GM10266 (cell line): Measurements from ENCODE around the gene ACTR3.

Experiments used
- DNase-seq: peaks from one replicate; pipeline ENCODE4 v3.0.0; 2012; ENCODE audit errors: extremely low spot score
- TF ChIP-seq, protein P1 (sequence below): IDR thresholded peaks from 2 replicates; pipeline ENCODE4 v1.5.1; 2012; ENCODE audit warnings: mild to moderate bottlenecking, low read depth; ENCODE audit not compliant: control insufficient read depth, insufficient read depth; ENCODE audit errors: missing control alignments

ACTR3 gene

DNA sequence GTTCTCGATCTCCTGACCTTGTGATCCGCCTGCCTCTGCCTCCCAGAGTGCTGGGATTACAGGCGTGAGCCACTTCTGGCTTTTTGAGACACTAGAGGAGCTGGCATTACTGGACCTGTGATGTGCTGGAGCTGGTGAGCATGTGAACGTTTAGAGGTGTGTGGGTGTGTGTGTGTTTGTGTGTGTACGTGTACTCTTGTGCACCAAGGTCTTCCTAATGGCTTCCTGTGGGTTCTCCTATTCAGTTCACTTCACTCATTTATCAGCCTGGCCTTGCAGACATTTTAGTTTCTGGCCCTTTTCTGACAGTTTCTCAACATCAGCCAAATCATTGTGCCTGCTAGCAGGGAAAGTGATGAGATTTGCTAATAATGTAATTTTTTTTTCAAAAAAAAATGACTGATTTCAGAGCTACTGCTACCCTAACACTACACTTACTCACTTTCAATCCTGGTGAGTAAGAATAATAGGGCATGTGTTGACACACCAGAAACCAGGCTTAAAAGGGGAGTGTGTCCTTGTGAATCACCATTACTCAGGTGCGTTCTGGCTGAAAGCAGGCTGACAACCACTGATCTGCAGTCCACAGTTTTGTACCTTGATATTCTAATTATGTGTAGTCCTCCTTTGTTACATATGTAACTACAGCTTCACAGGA is 41.0 kb upstream of the ACTR3 start:
- TF ChIP-seq, protein P1, sequence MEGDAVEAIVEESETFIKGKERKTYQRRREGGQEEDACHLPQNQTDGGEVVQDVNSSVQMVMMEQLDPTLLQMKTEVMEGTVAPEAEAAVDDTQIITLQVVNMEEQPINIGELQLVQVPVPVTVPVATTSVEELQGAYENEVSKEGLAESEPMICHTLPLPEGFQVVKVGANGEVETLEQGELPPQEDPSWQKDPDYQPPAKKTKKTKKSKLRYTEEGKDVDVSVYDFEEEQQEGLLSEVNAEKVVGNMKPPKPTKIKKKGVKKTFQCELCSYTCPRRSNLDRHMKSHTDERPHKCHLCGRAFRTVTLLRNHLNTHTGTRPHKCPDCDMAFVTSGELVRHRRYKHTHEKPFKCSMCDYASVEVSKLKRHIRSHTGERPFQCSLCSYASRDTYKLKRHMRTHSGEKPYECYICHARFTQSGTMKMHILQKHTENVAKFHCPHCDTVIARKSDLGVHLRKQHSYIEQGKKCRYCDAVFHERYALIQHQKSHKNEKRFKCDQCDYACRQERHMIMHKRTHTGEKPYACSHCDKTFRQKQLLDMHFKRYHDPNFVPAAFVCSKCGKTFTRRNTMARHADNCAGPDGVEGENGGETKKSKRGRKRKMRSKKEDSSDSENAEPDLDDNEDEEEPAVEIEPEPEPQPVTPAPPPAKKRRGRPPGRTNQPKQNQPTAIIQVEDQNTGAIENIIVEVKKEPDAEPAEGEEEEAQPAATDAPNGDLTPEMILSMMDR = no peak
- no peak for DNase-seq

DNA sequence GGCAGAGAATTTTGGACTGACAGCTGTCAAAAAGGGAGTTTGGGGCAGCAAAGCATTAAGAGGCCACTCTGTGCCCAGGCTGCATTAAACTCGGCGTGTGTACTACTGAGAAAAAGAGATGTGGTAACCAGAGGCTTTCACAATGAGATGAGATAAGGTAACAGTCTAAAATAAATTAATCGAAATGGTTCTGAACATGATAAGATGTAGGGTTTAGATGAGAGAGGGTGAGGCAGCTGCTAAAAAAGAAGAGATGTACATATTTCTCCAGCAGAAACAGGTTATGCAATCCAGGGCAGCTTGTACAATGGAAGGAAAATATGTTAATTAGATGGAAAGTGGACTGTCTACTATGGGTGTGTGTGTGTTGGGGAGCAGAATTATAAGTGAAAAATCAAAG is 39.2 kb upstream of the ACTR3 start:
- DNase-seq = no peak
- TF ChIP-seq, protein P1 = no peak

GRCh38 chr2:113851640-113852039 is 38.2 kb upstream of the ACTR3 start:
- no peak for DNase-seq
- TF ChIP-seq, protein P1 = no peak

DNA sequence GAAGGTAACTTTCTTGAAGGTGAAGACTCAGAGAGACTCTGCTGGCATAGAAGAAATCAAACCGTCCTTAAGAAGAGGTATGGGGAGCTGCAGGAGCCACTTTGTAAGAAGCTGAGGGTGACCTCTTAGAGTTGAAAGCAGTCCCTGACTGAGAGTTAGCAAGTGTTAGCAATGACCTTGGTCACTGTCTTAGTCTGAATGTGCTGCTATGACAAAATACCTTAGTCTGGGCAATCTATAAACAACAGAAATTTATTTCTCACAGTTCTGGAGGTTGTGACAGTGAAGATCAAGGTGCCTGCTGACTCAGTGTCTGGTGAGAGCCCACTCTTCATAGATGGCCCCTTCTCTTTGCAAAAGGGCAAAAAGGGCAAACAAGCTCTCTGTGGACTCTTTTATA is 35.7 kb upstream of the ACTR3 start:
- TF ChIP-seq, protein P1 = no peak
- no peak for DNase-seq

- no peak for DNase-seq
- TF ChIP-seq, protein P1 = no peak
Measured at GRCh38 chr2:113854970-113855740, 34.7 kb upstream of the ACTR3 start.

- DNase-seq = no peak
- TF ChIP-seq, protein P1 = no peak
Measured at GRCh38 chr2:113857464-113857863, 32.4 kb upstream of the ACTR3 start.

- no peak for DNase-seq
- TF ChIP-seq, protein P1 = no peak
Measured at GRCh38 chr2:113858764-113859163, 31.1 kb upstream of the ACTR3 start.
